22Rv1 (cell line): ENCODE measurements around the gene CAMKMT.

Source experiments
- CTCF ChIP-seq: fragments of 450-650 bp; IDR thresholded peaks from 2 replicates; pipeline ENCODE4 v1.5.1; 2017; ENCODE audit warnings: mild to moderate bottlenecking
- ZFX ChIP-seq: fragments of 450-650 bp; IDR thresholded peaks from 2 replicates; pipeline ENCODE4 v1.6.1; 2017; ENCODE audit warnings: antibody characterized with exemption, borderline replicate concordance

GRCh38 chr2:44358503-44358902 lies 3.2 kb upstream of the CAMKMT start:
- TF ChIP-seq CTCF = no peak
- TF ChIP-seq ZFX = no peak
